GM10847 (cell line): Measurements from ENCODE around the gene UBE3B.

Source experiments
- POLR2A ChIP-seq: IDR thresholded peaks from 2 replicates; pipeline ENCODE4 v1.6.1; 2011; ENCODE audit not compliant: insufficient read length; ENCODE audit errors: extremely low read depth

UBE3B gene

GRCh38 chr12:109445191-109445609, 32.2 kb upstream of the UBE3B start:
- no peak for TF ChIP-seq POLR2A

GRCh38 chr12:109446869-109447268, 30.6 kb upstream of the UBE3B start:
- TF ChIP-seq POLR2A = no peak

GRCh38 chr12:109447482-109447881, 30.0 kb upstream of the UBE3B start:
- no peak for TF ChIP-seq POLR2A

GRCh38 chr12:109448272-109448671, 29.2 kb upstream of the UBE3B start:
- no peak for TF ChIP-seq POLR2A

- TF ChIP-seq POLR2A = no peak
Measured at GRCh38 chr12:109448707-109449390, 28.6 kb upstream of the UBE3B start.

GRCh38 chr12:109449845-109450532, 27.4 kb upstream of the UBE3B start:
- TF ChIP-seq POLR2A = no peak

- no peak for TF ChIP-seq POLR2A
Measured at GRCh38 chr12:109450980-109451379, 26.5 kb upstream of the UBE3B start.

GRCh38 chr12:109451400-109451799, 26.0 kb upstream of the UBE3B start:
- TF ChIP-seq POLR2A = no peak

GRCh38 chr12:109452489-109452888, 24.9 kb upstream of the UBE3B start:
- TF ChIP-seq POLR2A = no peak

GRCh38 chr12:109455706-109456105, 21.7 kb upstream of the UBE3B start:
- TF ChIP-seq POLR2A = no peak

GRCh38 chr12:109458086-109458485, 19.3 kb upstream of the UBE3B start:
- TF ChIP-seq POLR2A = no peak

GRCh38 chr12:109458771-109459208, 18.6 kb upstream of the UBE3B start:
- no peak for TF ChIP-seq POLR2A

GRCh38 chr12:109459247-109459646, 18.2 kb upstream of the UBE3B start:
- TF ChIP-seq POLR2A = no peak

GRCh38 chr12:109460538-109460937, 16.9 kb upstream of the UBE3B start:
- TF ChIP-seq POLR2A = no peak

- no peak for TF ChIP-seq POLR2A
Measured at GRCh38 chr12:109461049-109461845, 16.2 kb upstream of the UBE3B start.
